ENCODE data around the gene GLIPR1L1.

Gene GLIPR1L1

GRCh38 chr12:75354011-75354410 is 19.5 kb downstream of the GLIPR1L1 start:
- no peak for DNase-seq

- DNase-seq: no peak
Observed at GRCh38 chr12:75360920-75361319, 26.4 kb downstream of the GLIPR1L1 start.

GRCh38 chr12:75361408-75361807 is 26.9 kb downstream of the GLIPR1L1 start:
- no peak for DNase-seq

- peak; percentile 57 to 65 for DNase-seq
Observed at GRCh38 chr12:75364919-75365318, 30.4 kb downstream of the GLIPR1L1 start.

DNA sequence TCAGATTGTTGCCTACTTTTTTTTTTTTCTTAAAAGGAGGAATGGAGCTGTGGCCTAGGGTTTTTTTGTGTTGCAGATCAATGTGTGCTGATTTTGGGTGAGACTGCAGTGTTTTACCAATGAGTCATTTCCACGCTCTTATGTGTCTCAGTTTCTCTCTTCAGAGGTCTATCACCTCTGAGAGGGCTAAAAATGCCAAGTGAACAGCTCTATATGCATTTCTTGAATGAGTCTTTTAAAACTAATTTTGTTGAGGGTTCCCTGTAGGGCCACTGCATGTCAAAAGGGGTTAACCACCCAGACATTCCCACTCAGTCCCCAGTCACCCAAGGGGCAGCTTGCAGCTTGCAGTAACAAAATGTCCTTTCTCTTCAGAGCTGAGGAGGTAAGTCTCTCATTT is 32.2 kb downstream of the GLIPR1L1 start:
- DNase-seq: no peak

DNA sequence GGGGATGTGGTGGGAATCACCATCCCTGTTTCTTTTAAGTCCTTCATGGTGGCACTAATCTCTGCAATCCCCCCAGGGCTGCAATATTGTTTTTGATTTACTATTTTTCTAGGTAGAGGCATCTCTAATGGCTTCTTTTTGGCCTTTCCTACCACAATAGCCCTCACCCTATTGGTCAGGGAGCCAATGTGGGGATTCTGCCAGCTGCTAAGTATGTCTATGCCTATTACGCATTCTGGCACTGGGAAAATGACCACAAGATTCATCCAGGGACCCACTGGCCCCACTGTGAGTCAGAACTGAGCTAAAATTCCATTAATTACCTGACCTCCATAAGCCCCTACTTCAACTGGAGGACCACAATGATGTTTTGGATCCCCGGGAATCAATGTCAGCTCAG is 40.5 kb downstream of the GLIPR1L1 start:
- DNase-seq: no peak

DNA sequence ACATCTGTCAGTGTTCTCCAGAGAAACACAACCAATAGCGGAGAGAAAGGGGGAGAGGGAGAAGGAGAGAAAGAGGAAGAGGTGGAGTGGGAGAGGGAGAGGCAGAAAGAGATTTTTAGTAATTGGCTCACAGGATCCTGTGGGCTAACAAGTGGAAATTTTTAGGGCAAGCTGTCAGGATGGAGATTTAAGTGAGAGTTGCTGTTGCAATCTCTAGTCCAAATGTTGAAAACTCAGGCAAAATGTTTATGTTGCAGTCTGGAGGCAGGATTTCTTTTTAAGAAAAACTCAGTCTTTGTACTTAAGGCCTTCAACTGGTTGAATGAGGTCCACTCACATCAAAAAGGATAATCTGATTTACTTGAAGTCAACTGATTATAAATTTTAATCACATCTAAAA is 43.9 kb downstream of the GLIPR1L1 start:
- no peak for DNase-seq

GRCh38 chr12:75389061-75389460 is 54.6 kb downstream of the GLIPR1L1 start:
- DNase-seq: no peak

- no peak for DNase-seq
Observed at GRCh38 chr12:75389706-75390105, 55.2 kb downstream of the GLIPR1L1 start.

DNA sequence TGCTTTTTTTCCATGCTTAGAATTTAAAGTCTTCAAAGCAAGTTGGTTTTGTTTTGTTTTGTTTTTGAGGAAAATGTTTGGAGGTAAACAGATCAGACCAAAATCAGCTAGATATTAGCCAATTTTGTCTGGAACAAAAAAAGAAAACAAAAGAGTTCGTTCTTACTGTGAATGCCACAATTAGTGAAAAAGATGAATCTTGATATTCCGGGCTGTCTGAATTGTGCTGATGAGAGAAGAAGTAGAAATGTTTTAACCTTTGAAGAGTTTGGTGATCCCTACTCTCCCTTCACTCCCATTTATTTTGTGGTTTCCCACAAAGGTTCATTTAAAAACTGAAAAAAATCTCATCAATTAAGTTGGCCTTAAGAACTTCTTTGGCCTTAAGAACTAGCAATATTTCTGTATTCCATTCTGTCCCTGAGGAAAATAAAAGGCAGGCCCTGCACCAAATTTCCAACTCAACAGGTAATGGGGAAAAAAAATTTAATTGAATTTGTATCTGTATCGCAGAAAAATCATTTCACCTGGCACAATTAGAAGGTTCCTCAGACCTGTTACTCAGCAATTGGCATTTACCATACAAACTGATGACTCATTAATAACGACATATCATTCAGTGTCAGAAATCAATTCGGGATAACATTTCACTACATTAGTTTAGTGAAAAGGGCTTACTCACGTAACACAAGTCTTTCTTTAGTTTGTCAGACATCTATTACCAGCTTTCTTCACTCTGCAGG is 55.9 kb downstream of the GLIPR1L1 start:
- DNase-seq: no peak

GRCh38 chr12:75390899-75391538 is 56.5 kb downstream of the GLIPR1L1 start, which contains the start of gene GLIPR1L2:
Gene GLIPR1L2 (plus strand): TSS chr12:75391089. CDS start chr12:75391117, 28 bp downstream.
- DNase-seq: no peak

GRCh38 chr12:75404231-75404630 is 69.8 kb downstream of the GLIPR1L1 start:
- no peak for DNase-seq

DNA sequence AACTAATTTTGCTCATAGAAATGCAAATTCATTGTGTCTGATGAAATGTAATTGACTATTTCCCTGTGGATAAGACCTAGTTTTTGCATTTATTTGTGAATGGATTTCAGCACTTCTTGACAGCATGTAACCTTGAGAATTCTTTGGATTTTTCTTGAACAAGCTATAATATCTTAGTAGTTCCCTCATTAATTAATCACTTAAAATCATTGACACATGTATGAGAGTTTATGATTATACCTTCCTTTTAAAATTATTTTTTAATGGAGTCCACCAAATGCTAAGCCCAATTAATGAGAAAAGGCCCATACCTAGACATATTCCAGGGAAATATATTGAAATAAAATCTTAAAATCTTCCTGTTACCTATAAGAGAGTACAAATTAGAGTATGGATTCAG is 73.2 kb downstream of the GLIPR1L1 start:
- no peak for DNase-seq

DNA sequence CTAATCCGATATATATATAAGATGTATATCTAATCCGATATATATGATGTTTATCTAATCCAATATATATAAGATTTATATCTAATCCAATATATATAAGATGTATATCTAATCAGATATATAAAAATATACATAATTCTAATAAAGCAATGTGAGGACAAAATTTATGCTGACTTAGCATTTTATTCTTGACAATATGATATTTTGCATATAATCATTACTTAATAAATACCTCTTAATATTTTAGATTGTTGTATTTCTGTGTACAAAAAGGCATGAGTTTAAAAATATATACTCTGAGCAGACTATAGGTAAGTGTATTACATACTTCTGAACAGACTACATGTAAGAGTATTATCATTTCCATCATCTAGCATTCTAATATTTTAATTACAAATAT is 75.4 kb downstream of the GLIPR1L1 start:
- DNase-seq: no peak

DNA sequence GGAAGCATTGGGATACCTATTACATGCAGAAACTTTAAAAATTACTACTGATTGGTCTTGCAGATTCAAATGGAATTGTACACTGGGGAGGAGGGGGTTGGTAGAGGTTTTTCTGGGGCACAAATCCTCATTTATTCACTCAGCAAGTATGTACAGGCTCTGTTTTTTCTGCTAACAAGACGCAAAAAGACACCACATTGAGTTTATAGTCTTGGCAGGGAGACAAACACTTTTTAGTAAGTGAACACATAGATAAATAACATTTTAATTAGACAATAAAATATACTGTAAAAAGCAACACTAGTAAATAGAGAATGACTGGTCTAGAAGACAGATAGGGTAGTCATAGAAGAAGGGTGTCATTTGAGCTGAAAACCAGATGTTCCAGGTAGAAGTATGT is 80.2 kb downstream of the GLIPR1L1 start:
- DNase-seq: no peak

DNA sequence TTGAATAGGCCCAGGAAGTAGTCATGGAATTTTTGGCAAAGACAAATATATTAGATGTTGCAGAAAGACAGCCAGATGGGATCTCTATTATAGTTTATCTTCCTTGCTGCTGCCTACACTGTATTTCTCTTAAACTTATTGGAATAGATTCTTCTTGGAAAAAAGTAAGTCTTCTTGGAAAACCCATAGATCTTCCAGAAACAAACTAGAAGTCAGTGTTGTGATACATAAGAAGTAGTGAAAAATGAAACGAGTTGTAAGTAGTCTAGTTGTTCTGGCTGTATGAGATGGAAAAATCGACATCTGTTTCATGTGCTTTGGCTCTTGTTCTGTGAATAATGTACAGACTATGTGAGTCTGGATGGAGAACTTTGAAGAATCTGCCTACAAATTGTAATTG is 85.4 kb downstream of the GLIPR1L1 start:
- no peak for DNase-seq

Data from Kasumi-1 (cell line).